ENCODE data around the gene SLC36A1.

The SLC36A1 gene

DNA sequence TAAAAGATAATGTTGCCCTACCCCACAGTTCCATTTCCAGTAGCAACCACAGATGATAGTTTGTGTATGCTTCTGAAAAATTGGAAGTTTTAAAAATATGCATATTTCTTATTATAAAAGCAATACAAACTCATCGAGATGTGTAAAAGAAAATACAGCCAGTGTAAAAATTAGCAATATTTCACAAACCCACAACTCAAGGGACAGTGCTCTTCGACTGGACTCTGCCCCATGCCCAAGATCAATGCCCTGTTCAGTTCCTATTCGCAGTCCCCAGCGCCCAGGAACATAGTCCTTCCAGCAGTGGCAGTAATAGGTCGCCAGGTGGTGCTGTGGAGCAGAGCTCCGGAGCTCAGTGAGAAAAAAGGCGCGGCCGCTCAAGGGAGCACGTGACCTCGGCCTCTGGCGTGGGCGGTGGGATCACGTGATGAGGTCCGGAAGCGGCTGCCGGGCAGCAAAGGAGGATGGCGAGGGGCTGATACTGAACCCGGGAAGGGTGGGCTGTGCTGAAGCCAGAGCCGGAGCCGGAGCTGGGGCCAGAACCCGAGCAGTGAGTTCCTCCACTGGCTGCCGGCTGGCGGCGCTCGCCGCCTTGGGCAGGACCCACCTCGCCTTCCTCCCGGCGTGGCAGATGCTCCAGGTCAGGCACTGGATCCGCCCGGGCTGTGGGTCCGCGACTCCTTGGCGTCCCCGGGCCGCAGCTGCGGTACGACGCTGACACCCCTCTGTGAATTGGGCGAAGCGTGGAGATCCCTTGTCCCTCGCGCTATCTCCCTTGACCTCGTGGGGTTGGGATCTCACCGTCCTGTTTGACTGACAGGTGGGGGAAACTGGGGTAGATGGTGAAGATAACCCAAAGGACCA, at the start of gene SLC36A1:
Gene SLC36A1 (plus strand): TSS at position 430 of the 864 bp plus-strand sequence. CDS start 11,190 bp downstream, outside the sequence.
- TF ChIP-seq EZH2 (IDR thresholded peaks at IDR 0.05; ENCODE audit: borderline replicate concordance, low read length) = no peak
- TF ChIP-seq, protein P1, sequence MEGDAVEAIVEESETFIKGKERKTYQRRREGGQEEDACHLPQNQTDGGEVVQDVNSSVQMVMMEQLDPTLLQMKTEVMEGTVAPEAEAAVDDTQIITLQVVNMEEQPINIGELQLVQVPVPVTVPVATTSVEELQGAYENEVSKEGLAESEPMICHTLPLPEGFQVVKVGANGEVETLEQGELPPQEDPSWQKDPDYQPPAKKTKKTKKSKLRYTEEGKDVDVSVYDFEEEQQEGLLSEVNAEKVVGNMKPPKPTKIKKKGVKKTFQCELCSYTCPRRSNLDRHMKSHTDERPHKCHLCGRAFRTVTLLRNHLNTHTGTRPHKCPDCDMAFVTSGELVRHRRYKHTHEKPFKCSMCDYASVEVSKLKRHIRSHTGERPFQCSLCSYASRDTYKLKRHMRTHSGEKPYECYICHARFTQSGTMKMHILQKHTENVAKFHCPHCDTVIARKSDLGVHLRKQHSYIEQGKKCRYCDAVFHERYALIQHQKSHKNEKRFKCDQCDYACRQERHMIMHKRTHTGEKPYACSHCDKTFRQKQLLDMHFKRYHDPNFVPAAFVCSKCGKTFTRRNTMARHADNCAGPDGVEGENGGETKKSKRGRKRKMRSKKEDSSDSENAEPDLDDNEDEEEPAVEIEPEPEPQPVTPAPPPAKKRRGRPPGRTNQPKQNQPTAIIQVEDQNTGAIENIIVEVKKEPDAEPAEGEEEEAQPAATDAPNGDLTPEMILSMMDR (IDR thresholded peaks at IDR 0.05; ENCODE audit: low read length) = peak; percentile 96
- Histone ChIP-seq H3K9me2 (ENCODE audit: low read depth, low read length) (no peaks in the 10 kb centered on the region), H3F3A (ENCODE audit: insufficient read depth, low read length) (no peaks in the 10 kb centered on the region), H3K4me3 (ENCODE audit: low read depth, low read length, poor library complexity, severe bottlenecking) (peak within 1 kb of the TSS; percentile 88), H3K9ac (ENCODE audit: low read length) (peak within 1 kb of the TSS; percentile 84), H3K27me3 (ENCODE audit: insufficient read depth, low read length) (no peaks in the 10 kb centered on the region), H3K36me3 (ENCODE audit: insufficient read depth, low read length) (no peaks in the 10 kb centered on the region), H3K4me1 (ENCODE audit: insufficient read depth, low read length, severe bottlenecking) (peaks cover 16% of the 10 kb centered on the region), H2AFZ (ENCODE audit: low read length) (peak within 1 kb of the TSS; percentile 80), H3K79me2 (ENCODE audit: insufficient read depth, low read length) (no peaks in the 10 kb centered on the region), H3K9me3 (ENCODE audit: low read length) (no peaks in the 10 kb centered on the region), H3K27ac (ENCODE audit: low read depth, low read length, poor library complexity, severe bottlenecking) (no peak within 1 kb of the TSS), H4K20me1 (ENCODE audit: insufficient read depth, low read length) (no peaks in the 10 kb centered on the region), H3K4me2 (ENCODE audit: low read length) (peak within 1 kb of the TSS; percentile 100)

DNA sequence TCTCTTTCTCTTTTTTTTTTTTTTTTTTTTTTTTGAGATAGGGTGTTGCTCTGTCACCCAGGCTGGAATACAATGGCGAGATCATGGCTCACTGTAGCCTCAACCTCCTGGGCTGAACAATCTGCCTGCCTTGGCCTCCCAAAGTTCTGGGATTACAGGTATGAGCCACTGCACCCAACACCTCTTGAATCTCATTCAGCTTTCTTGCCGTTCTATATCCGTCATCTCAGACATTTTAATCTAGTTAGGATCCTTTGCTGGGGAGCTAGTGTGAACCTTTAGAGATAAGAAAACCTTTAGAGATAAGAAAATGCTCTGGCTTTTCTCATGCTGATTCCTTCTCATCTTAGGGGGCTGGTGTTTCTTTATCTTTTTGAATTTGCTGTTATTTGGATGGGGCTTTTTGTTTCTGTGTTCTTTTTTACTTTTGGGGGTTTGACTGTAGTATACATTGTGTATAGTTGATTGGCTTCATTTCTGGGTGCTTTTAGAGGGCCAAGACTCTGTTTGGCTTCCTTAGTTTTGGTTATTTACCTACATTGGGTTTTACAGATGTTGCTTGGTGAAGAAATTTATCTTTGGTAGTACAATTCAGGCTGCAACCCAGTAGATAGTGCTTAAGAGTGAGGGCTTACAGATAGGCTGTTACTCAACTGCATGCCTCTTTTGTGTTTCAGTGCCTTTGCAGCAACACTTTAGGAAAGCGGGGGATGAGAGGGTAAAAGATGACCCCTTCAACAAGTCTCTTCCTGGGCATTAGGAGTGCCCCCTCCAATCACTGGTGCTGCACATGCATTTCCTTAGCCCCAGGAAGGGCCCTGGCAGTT, 41.9 kb upstream of the SLC36A1 start:
- Histone ChIP-seq H3K36me3 (ENCODE audit: insufficient read depth, low read length) (no peaks in the 10 kb centered on the region), H3K9ac (ENCODE audit: low read length) (no peak overlapping the region), H4K20me1 (ENCODE audit: insufficient read depth, low read length) (no peaks in the 10 kb centered on the region), H3K9me3 (ENCODE audit: low read length) (no peaks in the 10 kb centered on the region), H3K4me1 (ENCODE audit: insufficient read depth, low read length, severe bottlenecking) (no peaks in the 10 kb centered on the region), H2AFZ (ENCODE audit: low read length) (no peak overlapping the region), H3K4me3 (ENCODE audit: low read depth, low read length, poor library complexity, severe bottlenecking) (no peak overlapping the region), H3F3A (ENCODE audit: insufficient read depth, low read length) (no peaks in the 10 kb centered on the region), H3K9me2 (ENCODE audit: low read depth, low read length) (no peaks in the 10 kb centered on the region), H3K79me2 (ENCODE audit: insufficient read depth, low read length) (no peaks in the 10 kb centered on the region), H3K4me2 (ENCODE audit: low read length) (no peak overlapping the region), H3K27me3 (ENCODE audit: insufficient read depth, low read length) (no peaks in the 10 kb centered on the region; the same call in 1 of the 2 replicates), H3K27ac (ENCODE audit: low read depth, low read length, poor library complexity, severe bottlenecking) (no peak overlapping the region)
- TF ChIP-seq, protein P1 (IDR thresholded peaks at IDR 0.05; ENCODE audit: low read length) = no peak
- TF ChIP-seq EZH2 (IDR thresholded peaks at IDR 0.05; ENCODE audit: borderline replicate concordance, low read length) = no peak

DNA sequence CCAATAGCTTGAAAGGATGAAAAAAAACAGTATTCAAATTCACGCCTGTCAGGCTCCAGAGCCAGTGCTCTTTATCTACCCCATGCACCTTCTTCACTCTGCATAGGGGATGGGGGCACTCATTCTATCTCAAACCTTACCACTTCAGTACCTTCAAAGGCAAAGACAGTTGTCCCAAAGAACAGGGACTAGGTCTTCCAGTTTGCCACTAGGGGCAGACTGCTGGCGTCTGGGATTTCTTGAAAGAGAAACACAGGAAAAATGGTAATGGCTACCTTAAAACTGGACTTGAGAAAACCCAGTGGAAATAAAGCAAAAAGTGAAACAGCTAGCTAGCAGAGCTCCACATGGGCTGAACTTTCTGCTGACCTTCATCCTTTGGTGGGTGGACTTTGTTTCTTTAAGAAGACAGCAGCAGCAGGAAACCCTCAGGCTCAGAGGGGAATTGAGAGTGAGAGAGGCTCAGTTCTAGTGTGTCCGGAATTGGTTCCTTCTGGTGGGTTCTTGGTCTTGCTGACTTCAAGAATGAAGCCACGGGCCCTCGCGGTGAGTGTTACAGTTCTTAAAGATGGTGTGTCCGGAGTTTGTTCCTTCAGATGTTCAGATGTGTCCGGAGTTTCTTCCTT, 41.0 kb upstream of the SLC36A1 start:
- TF ChIP-seq EZH2 (IDR thresholded peaks at IDR 0.05; ENCODE audit: borderline replicate concordance, low read length) = no peak
- TF ChIP-seq, protein P1 (IDR thresholded peaks at IDR 0.05; ENCODE audit: low read length) = peak; percentile 46; the same call in 1 of the 2 replicates
- no peaks in the 10 kb centered on the region for H3F3A ChIP-seq (ENCODE audit: insufficient read depth, low read length)
- H3K27me3 ChIP-seq (ENCODE audit: insufficient read depth, low read length) = no peaks in the 10 kb centered on the region
- H3K9me3 ChIP-seq (ENCODE audit: low read length) = no peaks in the 10 kb centered on the region
- H3K4me3 ChIP-seq (ENCODE audit: low read depth, low read length, poor library complexity, severe bottlenecking) = no peak overlapping the region
- no peaks in the 10 kb centered on the region for H3K4me1 ChIP-seq (ENCODE audit: insufficient read depth, low read length, severe bottlenecking)
- no peak overlapping the region for H3K9ac ChIP-seq (ENCODE audit: low read length)
- no peaks in the 10 kb centered on the region for H3K9me2 ChIP-seq (ENCODE audit: low read depth, low read length)
- no peaks in the 10 kb centered on the region for H3K36me3 ChIP-seq (ENCODE audit: insufficient read depth, low read length)
- no peak overlapping the region for H3K4me2 ChIP-seq (ENCODE audit: low read length)
- H3K79me2 ChIP-seq (ENCODE audit: insufficient read depth, low read length) = no peaks in the 10 kb centered on the region
- H4K20me1 ChIP-seq (ENCODE audit: insufficient read depth, low read length) = no peaks in the 10 kb centered on the region
- no peak overlapping the region for H3K27ac ChIP-seq (ENCODE audit: low read depth, low read length, poor library complexity, severe bottlenecking)
- H2AFZ ChIP-seq (ENCODE audit: low read length) = no peak overlapping the region
